ENCODE measurements around the gene GRAMD4.

DNA sequence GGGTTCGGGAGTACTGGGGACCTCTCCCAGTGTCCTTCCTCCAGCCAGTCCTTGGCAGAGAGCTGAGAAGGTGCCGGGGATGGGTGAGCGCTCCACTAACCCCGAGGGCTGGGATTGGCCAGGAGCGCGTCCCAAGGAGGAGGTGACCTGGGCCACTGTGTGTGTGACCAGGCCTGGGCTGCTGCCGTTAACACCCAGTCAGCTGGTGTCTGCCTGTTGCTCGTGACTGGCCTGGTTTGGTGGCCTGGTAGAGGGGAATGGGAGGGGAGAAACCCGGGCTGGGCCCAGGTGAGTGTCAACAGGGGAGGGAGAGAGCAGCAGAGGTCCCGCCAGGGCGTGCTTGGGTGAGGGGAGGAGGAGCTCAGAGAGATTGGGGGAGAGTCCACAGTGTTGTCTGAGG lies 29.9 kb upstream of the GRAMD4 start:
- TF ChIP-seq, protein P1, sequence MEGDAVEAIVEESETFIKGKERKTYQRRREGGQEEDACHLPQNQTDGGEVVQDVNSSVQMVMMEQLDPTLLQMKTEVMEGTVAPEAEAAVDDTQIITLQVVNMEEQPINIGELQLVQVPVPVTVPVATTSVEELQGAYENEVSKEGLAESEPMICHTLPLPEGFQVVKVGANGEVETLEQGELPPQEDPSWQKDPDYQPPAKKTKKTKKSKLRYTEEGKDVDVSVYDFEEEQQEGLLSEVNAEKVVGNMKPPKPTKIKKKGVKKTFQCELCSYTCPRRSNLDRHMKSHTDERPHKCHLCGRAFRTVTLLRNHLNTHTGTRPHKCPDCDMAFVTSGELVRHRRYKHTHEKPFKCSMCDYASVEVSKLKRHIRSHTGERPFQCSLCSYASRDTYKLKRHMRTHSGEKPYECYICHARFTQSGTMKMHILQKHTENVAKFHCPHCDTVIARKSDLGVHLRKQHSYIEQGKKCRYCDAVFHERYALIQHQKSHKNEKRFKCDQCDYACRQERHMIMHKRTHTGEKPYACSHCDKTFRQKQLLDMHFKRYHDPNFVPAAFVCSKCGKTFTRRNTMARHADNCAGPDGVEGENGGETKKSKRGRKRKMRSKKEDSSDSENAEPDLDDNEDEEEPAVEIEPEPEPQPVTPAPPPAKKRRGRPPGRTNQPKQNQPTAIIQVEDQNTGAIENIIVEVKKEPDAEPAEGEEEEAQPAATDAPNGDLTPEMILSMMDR (conservative IDR thresholded peaks at IDR 0.05 in 1 of 2, IDR thresholded peaks at IDR 0.05 in 1 of 2; ENCODE audit: extremely low read depth in 1 of 2, insufficient read depth in 1 of 2, low read depth in 1 of 2, low read length in 2 of 2) = no peak
- no peak for TF ChIP-seq EZH2 (IDR thresholded peaks at IDR 0.05; ENCODE audit: borderline replicate concordance, low read length)

All from mammary epithelial cell (primary cell).